SU-DHL-6 (cell line): ENCODE measurements around the gene SLC51A.

ENCODE experiments used
- H2AFZ ChIP-seq: fragments of 200-600 bp; sonication (generic); 2 replicates; pipeline ENCODE4 v1.6.1; 2014; ENCODE audit warnings: low read depth, mild to moderate bottlenecking, moderate library complexity, mixed read lengths, antibody characterized with exemption, low read length; ENCODE audit not compliant: severe bottlenecking
- H3F3A ChIP-seq: fragments of 200-600 bp; shearing (Covaris generic); 2 replicates; pipeline ENCODE4 v1.6.0; 2016; ENCODE audit warnings: antibody characterized with exemption, mild to moderate bottlenecking; ENCODE audit not compliant: insufficient read depth
- H3K27ac ChIP-seq: fragments of 200-600 bp; sonication (generic); 2 replicates; pipeline ENCODE4 v1.5.1; 2016; ENCODE audit warnings: low read depth, mild to moderate bottlenecking, low read length, moderate library complexity, mixed read lengths
- H3K27me3 ChIP-seq: fragments of 200-600 bp; sonication (generic), shearing (Covaris generic); 2 replicates; pipeline ENCODE4 v1.6.0; 2014; ENCODE audit warnings: mild to moderate bottlenecking, low read length
- H3K36me3 ChIP-seq: fragments of 200-600 bp; sonication (generic); 2 replicates; pipeline ENCODE4 v1.6.1; 2014; ENCODE audit warnings: mild to moderate bottlenecking, low read length, mixed read lengths
- H3K4me2 ChIP-seq: fragments of 300-600, 200-600 bp; shearing (Covaris generic), sonication (generic); 2 replicates; pipeline ENCODE4 v1.6.0; 2014; ENCODE audit warnings: low read length, low read depth, mild to moderate bottlenecking; ENCODE audit not compliant: poor library complexity, severe bottlenecking
- H3K4me3 ChIP-seq: fragments of 200-600 bp; sonication (generic); 2 replicates; pipeline ENCODE4 v1.5.1; 2014; ENCODE audit warnings: antibody characterized with exemption, low read length, mild to moderate bottlenecking, mixed read lengths; ENCODE audit not compliant: insufficient read depth, poor library complexity, severe bottlenecking
- H3K79me2 ChIP-seq: fragments of 200-600 bp; sonication (generic); 2 replicates; pipeline ENCODE4 v1.6.1; 2014; ENCODE audit warnings: mild to moderate bottlenecking, low read length, moderate library complexity; ENCODE audit not compliant: insufficient read depth
- H3K9ac ChIP-seq: fragments of 200-600 bp; sonication (generic); 2 replicates; pipeline ENCODE4 v1.7.0; 2014; ENCODE audit warnings: mild to moderate bottlenecking, low read length
- H3K9me2 ChIP-seq: fragments of 200-600 bp; sonication (generic); replicated peaks from 2 replicates; pipeline ENCODE4 v1.6.1; 2014; ENCODE audit warnings: low read length; ENCODE audit not compliant: insufficient read depth
- H3K9me3 ChIP-seq: fragments of 200-600 bp; sonication (generic); 2 replicates; pipeline ENCODE4 v1.6.1; 2014; ENCODE audit warnings: low read length, mixed read lengths; ENCODE audit not compliant: insufficient read depth
- H4K20me1 ChIP-seq: fragments of 200-600 bp; sonication (generic); 2 replicates; pipeline ENCODE4 v1.6.1; 2014; ENCODE audit warnings: low read depth, mild to moderate bottlenecking, antibody characterized with exemption, low read length, moderate library complexity, mixed read lengths
- EZH2phosphoT487 ChIP-seq: fragments of 200-600 bp; sonication (generic), shearing (Covaris generic); conservative IDR thresholded peaks from 2 replicates; pipeline ENCODE4 v1.6.1; 2018; ENCODE audit warnings: mild to moderate bottlenecking, antibody characterized with exemption, low read length, moderate library complexity, mixed read lengths
- TF ChIP-seq, protein P1 (sequence below): fragments of 200-600 bp; sonication (generic); IDR thresholded peaks from one replicate; pipeline ENCODE4 v1.5.1; 2017; ENCODE audit warnings: antibody characterized with exemption, mild to moderate bottlenecking, low read length, moderate library complexity; ENCODE audit not compliant: insufficient read depth, poor library complexity, severe bottlenecking

Gene SLC51A

DNA sequence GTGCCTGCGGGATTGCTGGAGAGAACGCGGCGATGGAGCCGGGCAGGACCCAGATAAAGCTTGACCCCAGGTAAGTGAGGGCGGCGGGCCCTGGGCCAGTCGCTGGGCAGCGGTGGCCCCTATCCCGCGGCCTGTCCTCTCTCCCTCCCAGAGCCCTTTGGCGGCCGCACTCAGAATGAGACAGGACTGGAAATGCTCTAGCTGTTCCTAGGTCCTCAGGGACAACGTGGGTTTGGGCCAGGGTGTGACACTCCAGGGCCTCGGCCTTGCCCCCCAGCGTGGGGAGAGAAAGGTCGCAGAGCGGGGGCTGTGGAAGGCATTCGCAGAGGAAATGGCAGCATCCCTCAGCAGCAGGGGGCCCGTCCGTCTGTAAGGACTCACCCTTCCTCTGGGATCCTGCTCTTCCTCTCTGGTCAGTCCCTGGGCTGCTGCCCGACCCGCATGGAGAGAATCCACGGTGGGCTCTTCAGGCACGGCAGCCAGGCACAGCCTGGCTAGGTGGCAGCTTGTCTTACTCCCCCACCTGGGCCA is 412 bp downstream of the SLC51A start:
- H3F3A ChIP-seq = no peaks in the 10 kb centered on the region
- H3K4me2 ChIP-seq = no peak overlapping the region
- H3K4me3 ChIP-seq = no peak overlapping the region
- H3K36me3 ChIP-seq = no peaks in the 10 kb centered on the region
- H3K9me3 ChIP-seq = no peaks in the 10 kb centered on the region
- no peaks in the 10 kb centered on the region for H3K79me2 ChIP-seq
- no peaks in the 10 kb centered on the region for H4K20me1 ChIP-seq
- H3K9me2 ChIP-seq = no peaks in the 10 kb centered on the region
- no peak overlapping the region for H2AFZ ChIP-seq
- H3K27ac ChIP-seq = no peak overlapping the region
- H3K9ac ChIP-seq = no peak overlapping the region
- TF ChIP-seq, protein P1, sequence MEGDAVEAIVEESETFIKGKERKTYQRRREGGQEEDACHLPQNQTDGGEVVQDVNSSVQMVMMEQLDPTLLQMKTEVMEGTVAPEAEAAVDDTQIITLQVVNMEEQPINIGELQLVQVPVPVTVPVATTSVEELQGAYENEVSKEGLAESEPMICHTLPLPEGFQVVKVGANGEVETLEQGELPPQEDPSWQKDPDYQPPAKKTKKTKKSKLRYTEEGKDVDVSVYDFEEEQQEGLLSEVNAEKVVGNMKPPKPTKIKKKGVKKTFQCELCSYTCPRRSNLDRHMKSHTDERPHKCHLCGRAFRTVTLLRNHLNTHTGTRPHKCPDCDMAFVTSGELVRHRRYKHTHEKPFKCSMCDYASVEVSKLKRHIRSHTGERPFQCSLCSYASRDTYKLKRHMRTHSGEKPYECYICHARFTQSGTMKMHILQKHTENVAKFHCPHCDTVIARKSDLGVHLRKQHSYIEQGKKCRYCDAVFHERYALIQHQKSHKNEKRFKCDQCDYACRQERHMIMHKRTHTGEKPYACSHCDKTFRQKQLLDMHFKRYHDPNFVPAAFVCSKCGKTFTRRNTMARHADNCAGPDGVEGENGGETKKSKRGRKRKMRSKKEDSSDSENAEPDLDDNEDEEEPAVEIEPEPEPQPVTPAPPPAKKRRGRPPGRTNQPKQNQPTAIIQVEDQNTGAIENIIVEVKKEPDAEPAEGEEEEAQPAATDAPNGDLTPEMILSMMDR = no peak
- TF ChIP-seq EZH2phosphoT487 = no peak
- no peaks in the 10 kb centered on the region for H3K27me3 ChIP-seq

DNA sequence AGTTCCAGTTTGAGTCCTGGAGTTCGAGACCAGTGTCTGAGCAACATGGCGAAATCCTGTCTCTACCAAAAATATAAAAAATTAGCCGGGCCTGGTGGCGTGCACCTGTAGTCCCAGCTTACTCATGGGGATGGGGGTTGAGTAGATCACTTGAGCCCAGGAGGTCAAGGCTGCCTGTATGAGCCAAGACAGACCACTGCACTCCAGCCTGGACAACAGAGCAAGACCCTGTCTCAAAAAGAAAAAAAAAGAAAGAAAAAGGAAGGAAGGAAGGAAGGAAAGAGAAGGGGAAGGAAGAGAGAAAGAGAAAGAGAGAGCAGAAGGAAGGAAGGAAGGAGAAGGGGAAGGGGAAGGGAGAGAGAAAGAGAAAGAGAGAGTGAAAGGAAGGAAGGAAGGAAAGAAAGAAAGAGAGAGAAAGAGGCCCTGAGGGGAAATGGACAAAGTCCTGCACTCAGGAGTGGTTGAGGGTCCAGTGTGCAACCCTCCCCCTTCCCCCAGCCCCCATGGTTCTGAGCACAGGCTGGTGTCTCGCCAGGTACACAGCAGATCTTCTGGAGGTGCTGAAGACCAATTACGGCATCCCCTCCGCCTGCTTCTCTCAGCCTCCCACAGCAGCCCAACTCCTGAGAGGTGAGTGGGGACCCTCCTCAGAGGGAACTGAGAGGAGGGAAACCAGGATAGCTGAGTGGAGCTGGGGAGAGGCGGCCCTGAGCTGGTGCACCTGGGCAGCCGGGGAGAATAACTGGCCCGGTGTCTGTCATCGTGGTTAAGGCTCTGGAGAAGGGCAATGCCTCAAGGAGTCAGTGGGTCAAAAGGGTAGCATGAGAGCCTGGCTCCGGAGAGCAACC is 1.2 kb downstream of the SLC51A start:
- Histone ChIP-seq H3K36me3 (no peaks in the 10 kb centered on the region), H3K9me3 (no peaks in the 10 kb centered on the region), H3K9ac (no peak overlapping the region), H4K20me1 (no peaks in the 10 kb centered on the region), H3K9me2 (no peaks in the 10 kb centered on the region), H3K4me3 (no peak overlapping the region), H3K4me2 (no peak overlapping the region), H3K27ac (no peak overlapping the region), H2AFZ (no peak overlapping the region), H3K79me2 (no peaks in the 10 kb centered on the region), H3K27me3 (no peaks in the 10 kb centered on the region), H3F3A (no peaks in the 10 kb centered on the region)
- TF ChIP-seq, protein P1 = no peak
- no peak for TF ChIP-seq EZH2phosphoT487

- Histone ChIP-seq H3F3A (no peaks in the 10 kb centered on the region), H3K9me2 (no peaks in the 10 kb centered on the region), H3K36me3 (no peaks in the 10 kb centered on the region), H4K20me1 (no peaks in the 10 kb centered on the region), H3K27me3 (no peaks in the 10 kb centered on the region), H3K79me2 (no peaks in the 10 kb centered on the region), H3K4me2 (no peak overlapping the region), H3K4me3 (no peak overlapping the region), H3K27ac (no peak overlapping the region), H3K9me3 (no peaks in the 10 kb centered on the region), H2AFZ (no peak overlapping the region), H3K9ac (no peak overlapping the region)
- no peak for TF ChIP-seq EZH2phosphoT487
- TF ChIP-seq, protein P1 = no peak
Observed at GRCh38 chr3:196218155-196218712, 1.9 kb downstream of the SLC51A start.
